GM21381 (cell line): ENCODE data around the gene ASF1B.
"Not testable (repeated sequence)": the region's sequence is repeated elsewhere in the genome, so short reads cannot be mapped to it uniquely, and the experiment has no call there.

Experiments used
- ATAC-seq: cut with Tn5 transposase; IDR thresholded peaks from one replicate; pipeline ENCODE4 v1.9.1; 2021; ENCODE audit warnings: mild to moderate bottlenecking, moderate library complexity; ENCODE audit not compliant: unreplicated experiment

ASF1B gene

DNA sequence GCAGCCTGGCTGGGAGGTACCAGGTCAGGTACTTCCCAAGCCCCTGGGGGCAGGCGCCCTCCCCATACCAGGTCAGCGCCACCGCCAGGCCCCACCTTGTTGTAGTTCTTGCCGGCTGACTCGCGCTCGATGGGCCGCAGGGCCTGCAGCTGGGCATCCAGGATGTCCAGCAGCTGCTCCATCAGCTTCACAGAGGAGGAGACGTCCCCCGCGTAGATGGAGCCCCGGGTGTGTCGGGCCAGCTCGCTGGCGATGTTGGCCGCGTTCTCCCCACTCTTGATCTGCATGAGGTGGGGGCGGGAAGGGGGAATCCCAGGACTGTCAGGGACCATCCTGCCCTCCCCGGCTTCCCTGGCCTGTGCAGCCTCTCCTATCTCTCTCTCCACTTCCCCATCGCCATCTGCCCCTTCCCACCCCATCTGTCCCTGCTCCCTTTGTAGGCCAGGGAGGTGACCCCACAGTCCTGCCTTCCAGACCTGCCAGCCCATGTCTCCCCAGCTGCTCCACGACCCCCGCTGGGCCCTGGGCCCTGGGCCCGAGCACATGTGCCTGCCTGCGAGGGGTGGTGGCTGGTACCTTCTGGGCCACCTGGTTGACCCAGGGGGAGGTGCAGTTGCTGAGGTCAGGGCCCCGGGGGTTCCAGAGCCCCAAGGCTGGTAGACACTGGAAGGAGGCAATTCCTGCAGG is 23.8 kb upstream of the ASF1B start:
- no peak for ATAC-seq

DNA sequence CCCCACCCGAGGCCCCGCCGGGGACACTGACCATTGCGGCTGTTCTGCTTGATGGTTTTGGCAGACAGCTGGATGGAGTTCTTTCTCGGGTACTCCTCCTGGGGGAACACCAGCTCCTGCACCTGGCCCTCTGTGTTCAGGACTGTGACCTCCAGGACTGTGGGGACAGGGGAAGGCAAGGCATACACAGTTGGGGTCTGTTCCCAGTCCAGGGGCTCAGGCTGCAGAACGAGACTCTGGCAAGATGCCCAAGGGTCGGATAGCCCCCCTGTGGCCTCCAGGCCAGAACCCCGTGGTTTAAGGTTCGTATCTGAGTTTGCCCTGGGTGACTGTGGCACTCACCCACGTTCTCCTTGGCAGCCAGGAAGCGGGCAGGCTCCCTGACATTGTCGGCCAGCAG is 22.7 kb upstream of the ASF1B start:
- no peak for ATAC-seq

DNA sequence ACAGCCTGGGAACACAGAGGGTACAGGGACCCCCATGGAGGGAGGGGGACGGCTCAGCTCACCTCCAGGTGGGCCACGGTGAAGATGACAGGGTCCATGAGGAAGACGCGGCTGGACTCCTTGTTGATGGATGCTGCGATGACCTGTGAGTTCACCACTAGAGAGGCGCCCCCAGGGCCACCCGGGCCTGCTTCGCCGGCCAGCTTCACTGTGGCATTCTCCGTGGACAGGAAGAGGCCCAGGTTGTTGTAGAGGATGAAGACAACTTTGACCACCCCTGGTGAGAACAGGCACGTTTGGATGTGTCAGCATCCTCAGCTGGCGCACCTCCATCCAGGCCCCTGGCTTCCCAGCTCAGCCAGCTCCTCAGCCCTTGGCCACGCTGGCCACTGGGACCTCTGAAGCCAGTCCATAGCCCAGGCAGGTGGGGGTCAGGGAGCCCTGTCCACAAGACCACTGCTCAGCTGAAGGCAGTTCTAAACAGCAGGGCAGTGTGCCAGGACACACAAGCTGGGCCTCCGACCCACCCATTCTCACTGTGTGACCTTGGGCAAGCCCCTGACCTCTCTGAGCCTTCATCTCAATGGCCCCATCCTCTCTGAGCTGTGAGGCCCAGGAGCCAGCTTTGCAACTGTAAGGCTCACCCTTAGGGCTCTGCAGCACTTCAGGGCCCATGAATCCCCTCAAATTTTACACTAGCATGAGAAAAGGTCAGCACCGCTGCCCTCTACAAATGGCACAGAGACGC is 22.1 kb upstream of the ASF1B start:
- ATAC-seq, result no peak

DNA sequence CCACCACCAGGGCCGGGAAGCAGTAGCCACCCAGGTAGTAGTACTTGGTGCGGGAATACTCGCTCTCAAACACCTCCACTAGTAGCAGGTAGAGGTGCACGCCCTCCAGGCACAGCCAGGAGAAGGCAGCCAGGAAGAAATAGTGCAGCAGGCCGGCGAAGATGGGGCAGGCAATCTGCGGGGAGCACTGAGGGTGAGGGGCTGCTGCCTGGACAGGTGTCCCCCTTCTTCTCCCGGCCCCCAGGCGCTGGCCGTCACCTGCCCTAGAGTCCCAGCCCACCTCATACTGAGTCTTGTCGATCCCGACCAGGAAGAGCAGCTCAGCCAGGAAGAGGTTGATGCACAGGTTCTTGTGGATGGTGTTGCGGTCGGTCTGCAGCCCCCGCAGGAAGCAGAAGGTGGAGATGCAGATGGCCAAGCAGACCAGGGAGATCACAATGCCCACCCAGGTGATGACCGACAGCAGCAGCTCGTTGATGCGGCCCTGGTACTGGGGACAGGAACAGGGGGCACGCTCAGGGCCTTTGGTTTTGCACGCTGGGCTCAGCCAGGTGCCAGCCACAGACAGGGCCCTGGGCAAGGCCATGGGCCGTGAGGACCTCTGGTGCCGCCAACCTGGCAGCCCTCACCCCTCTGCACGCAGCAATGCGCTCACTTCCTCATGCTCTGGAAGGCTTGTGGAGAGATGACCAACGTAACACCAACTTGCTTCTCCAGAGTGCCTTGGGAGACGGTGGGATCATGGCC is 20.8 kb upstream of the ASF1B start:
- ATAC-seq, result no peak

DNA sequence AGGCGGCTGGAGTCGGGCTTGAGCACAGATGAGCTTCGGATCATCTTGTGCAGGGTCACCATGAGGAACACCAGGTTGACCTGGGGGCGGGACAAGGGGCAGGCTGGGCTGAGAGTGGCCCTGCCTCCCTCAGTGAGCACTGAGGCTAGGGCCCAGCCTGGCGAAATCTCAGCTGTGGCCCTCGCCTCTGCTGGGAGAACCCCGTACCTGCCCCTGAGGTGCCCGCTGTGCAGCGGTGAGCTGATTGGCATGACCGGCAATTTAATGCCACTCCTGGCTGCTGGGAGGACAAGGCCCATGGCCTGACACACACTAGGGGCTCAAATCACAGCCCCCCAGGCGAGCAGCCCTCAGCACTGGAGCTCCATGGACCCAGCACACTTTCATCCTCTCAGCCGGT is 19.7 kb upstream of the ASF1B start:
- no peak for ATAC-seq

DNA sequence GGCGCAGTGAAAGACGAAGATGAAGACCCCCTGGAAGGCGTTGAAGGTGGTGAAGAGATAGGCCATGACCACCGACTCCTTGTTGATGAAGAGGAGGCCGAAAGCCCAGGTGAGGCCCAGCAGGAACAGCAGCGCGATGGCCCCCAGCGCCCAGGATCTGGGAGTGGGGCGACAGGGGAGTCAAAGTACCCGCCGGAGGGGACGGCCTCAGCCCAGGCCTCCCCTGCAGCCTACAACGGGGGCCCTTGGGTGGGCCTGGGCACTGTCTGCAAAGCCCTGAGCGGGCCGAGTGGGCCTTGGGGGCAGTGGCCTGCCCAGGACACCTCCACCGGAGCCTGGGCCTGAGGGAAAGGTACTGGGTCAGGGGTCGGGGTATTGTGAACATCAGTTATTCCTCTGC is 19.0 kb upstream of the ASF1B start:
- ATAC-seq, result no peak

DNA sequence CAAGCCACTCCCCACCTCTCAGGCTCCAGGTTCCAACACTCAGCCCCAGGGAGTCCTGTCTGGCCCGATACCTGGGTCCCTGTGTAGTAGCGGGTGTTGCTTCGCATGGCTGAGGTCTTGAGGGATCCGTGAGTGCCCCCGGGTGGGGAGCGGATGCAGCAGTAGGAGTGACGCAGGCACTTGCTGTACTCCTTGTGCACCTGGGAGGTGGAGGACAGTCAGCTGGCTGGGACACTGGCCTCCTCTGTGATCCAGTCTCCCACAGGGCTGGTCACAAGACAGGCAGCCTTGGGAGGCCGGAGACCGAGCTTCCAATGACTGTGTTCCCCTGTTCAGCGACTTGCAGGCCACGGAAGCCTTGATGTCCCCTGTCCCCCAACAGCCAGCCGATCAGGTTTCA is 16.3 kb upstream of the ASF1B start:
- ATAC-seq, result no peak

- no peak for ATAC-seq
Measured at GRCh38 chr19:14150770-14151661, 14.6 kb upstream of the ASF1B start.

DNA sequence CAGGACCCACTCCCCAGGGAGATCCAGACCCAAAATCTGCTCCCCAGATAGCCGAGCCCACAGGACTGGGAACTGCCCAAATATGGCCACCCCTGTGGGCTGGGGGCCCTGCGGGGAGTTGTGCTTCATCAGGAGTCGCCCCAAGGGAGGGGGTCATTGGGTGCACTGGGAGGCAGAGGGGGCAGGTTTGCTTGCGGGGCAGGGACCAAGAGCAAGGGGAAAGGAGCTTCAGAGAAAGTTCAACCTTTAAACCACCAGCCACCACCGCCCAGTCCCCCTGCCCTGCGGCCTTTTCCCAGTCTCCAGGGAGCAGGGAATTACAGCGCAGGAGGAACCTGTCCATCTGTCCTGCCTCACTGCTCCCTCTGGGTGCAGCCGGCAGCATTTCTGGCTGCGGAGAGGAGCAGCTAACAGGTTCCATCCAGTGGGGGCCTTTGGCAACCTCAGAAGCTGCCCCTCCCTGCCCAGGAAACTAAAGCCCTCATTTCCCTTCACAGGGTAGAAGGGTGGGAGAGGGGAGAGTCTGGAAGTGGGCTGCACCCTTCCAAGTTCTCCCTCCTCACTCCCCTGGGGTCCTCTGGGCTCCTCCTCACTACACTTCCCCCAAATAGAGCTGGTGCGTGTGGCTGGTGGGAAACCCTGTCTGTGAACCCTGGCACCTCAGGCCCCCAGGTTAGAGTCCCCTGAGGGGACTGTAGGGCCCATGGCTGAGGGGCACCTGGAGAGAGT is 13.8 kb upstream of the ASF1B start:
- ATAC-seq, result no peak

- ATAC-seq, result no peak
Measured at GRCh38 chr19:14149509-14149994, 13.2 kb upstream of the ASF1B start.

DNA sequence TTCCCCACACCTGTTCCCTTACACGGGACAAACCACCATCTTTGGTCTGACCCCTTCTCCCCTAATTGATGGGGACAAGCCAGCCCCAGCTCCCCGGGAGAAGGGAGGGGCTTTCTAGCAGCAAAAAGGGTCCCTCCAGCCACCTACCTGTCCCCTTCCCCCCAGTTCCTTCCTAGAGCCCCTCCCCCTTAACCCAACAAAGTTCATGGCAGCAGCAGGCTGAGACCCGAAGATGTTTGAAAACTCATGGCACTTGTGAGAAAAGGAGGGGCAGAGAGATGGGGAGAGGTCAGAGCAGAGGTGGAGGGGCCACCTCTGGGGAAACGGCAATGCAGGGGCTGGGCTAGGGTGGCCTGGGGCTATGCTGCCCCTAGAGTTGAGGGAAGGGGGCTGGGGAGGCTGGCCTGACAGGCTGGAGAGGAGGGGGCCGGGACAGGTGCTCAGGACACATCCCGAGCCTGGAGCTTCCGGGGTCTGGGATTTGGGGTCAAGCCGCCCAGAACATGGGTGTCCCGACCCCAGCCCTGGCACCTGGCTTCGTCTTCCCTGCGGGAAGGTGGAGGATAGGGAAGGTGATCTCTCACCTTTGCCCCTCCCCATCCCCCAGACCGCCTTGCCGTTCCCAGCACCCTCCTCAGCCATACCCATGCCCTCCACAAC is 12.5 kb upstream of the ASF1B start:
- ATAC-seq, result no peak

DNA sequence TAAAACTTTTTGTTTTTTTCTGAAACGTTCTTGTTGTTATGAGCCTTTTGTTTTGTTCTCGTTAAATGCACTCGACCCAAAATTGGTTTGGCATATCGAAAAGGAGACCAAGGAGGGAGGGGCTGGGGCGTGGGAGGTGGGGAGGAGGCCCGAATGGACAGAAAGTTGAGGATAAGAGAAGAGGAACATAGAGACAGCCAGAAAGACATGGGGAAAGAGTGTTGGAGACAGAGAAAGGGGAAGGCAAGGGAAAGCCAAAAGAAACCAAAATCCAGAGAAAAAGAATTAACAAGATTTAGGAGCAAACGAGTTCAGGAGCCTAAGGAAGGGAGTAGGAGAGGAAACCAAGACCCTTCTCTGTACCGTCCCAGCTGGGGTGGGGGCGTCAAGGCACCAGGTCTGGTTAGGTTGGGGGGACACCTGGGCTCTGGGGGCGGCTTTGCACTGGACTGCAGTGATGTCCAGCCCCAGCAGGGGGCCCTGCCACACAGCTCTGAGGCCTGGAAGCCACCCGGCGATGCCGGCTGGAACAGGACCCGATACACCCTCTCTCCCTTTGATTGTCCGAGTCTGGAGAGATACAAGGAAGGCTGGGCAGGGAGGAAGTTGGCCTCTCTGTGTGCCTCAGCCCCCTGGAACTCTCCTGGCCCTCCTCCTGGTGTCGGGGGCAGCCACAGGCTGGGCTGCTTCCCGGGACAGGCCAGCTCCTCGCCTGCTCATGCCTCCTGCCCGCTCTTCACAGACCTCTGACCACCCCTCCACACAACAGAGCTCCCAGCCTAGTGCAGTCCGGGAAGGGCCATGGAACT is 11.6 kb upstream of the ASF1B start:
- no peak for ATAC-seq

DNA sequence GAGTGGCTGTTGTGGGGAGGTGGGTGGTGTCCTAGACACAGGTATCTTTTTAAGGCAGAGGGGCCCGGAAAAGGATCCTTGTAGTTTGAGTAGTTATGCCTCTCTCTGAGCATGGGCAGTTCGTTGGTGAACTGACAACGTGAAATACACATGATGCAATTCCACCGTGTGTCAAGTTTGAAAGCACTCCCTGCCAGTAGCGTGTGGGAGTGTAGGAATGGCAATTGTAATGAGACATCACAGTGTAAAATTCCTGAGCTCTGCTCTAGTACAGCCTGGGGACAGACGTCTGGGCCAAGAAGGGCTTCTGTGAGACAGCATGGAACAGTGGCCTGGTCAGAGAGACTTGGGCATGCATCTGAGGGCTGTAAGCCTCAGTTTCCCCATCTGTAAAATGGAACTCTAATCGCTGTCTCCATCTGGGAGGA is 10.4 kb upstream of the ASF1B start:
- no peak for ATAC-seq

- not testable (repeated sequence) for ATAC-seq
Measured at GRCh38 chr19:14146169-14146568, 9.8 kb upstream of the ASF1B start.

DNA sequence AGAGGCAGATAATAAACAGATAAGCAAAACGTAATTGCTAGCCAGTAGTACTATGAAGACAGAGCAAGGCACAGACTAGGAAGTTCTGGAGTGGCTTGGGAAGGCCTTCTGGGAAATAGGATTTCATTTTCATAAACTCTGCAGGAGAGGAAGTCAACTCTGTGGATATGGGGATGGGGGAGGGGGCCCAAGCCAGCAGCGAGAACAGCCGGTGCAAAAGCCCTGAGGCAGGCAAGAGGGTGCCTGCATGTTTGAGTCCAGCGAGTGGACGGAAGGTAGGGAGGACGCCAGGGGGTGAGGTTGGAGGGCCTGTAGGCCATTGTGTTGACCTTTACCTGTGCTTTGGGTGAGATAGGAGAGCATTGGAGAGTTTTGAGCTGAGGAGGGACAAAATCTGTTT is 9.0 kb upstream of the ASF1B start:
- no peak for ATAC-seq

GRCh38 chr19:14142262-14143190 is 6.1 kb upstream of the ASF1B start:
- ATAC-seq, result no peak

- ATAC-seq, result no peak
Measured at GRCh38 chr19:14141041-14141440, 4.7 kb upstream of the ASF1B start.

GRCh38 chr19:14139944-14140343 is 3.6 kb upstream of the ASF1B start:
- ATAC-seq, result no peak
